ENCODE data around the gene RALGAPA2. TPM values are rescaled to one million over a fixed set of nuclear protein-coding genes. Genes with fewer than 3 reads are reported as not detected.

RALGAPA2 gene
- total and polyA plus RNA-seq, 2 experiments from 2014 or later = 13.1 to 43.4 TPM

DNA sequence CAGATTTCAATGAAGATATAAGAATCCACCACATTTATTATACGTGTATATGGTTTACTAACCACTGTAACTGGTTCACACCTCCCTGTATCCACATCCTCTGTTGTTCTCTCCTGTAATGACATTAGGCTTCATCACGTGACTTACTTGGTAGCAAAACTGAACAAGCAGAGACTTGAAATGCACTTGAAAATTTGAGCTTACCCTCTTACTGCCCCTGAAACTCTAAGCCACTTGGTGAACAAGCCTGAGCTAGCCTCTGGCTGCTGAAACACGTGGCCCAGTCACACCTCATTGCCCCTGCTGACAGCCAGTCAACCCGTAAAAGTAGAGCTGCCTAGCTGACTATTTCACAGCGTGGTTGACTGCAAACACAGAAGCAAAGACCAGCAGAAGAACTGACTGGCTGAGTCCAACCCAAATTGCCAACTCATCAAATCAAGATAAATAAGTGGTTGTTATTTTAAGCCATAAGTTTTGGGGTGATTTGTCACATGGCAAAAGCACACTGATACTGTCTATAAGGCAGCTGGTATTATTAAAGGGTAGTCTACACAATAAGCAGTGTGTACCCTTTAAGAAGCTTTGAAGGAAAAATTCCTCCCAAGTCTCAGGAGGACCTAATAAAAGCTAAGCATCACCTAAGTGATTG is 109.0 kb downstream of the RALGAPA2 start (continued):
- TF ChIP-seq, protein P1, sequence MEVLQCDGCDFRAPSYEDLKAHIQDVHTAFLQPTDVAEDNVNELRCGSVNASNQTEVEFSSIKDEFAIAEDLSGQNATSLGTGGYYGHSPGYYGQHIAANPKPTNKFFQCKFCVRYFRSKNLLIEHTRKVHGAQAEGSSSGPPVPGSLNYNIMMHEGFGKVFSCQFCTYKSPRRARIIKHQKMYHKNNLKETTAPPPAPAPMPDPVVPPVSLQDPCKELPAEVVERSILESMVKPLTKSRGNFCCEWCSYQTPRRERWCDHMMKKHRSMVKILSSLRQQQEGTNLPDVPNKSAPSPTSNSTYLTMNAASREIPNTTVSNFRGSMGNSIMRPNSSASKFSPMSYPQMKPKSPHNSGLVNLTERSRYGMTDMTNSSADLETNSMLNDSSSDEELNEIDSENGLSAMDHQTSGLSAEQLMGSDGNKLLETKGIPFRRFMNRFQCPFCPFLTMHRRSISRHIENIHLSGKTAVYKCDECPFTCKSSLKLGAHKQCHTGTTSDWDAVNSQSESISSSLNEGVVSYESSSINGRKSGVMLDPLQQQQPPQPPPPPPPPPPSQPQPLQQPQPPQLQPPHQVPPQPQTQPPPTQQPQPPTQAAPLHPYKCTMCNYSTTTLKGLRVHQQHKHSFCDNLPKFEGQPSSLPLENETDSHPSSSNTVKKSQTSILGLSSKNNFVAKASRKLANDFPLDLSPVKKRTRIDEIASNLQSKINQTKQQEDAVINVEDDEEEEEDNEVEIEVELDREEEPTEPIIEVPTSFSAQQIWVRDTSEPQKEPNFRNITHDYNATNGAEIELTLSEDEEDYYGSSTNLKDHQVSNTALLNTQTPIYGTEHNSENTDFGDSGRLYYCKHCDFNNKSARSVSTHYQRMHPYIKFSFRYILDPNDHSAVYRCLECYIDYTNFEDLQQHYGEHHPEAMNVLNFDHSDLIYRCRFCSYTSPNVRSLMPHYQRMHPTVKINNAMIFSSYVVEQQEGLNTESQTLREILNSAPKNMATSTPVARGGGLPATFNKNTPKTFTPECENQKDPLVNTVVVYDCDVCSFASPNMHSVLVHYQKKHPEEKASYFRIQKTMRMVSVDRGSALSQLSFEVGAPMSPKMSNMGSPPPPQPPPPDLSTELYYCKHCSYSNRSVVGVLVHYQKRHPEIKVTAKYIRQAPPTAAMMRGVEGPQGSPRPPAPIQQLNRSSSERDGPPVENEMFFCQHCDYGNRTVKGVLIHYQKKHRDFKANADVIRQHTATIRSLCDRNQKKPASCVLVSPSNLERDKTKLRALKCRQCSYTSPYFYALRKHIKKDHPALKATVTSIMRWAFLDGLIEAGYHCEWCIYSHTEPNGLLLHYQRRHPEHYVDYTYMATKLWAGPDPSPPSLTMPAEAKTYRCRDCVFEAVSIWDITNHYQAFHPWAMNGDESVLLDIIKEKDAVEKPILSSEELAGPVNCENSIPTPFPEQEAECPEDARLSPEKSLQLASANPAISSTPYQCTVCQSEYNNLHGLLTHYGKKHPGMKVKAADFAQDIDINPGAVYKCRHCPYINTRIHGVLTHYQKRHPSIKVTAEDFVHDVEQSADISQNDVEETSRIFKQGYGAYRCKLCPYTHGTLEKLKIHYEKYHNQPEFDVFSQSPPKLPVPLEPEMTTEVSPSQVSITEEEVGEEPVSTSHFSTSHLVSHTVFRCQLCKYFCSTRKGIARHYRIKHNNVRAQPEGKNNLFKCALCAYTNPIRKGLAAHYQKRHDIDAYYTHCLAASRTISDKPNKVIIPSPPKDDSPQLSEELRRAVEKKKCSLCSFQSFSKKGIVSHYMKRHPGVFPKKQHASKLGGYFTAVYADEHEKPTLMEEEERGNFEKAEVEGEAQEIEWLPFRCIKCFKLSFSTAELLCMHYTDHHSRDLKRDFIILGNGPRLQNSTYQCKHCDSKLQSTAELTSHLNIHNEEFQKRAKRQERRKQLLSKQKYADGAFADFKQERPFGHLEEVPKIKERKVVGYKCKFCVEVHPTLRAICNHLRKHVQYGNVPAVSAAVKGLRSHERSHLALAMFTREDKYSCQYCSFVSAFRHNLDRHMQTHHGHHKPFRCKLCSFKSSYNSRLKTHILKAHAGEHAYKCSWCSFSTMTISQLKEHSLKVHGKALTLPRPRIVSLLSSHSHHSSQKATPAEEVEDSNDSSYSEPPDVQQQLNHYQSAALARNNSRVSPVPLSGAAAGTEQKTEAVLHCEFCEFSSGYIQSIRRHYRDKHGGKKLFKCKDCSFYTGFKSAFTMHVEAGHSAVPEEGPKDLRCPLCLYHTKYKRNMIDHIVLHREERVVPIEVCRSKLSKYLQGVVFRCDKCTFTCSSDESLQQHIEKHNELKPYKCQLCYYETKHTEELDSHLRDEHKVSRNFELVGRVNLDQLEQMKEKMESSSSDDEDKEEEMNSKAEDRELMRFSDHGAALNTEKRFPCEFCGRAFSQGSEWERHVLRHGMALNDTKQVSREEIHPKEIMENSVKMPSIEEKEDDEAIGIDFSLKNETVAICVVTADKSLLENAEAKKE (CRISPR knock-in tag; IDR thresholded peaks at IDR 0.05) = no peak
- no peak for TF ChIP-seq EZH2phosphoT487 (IDR thresholded peaks at IDR 0.05; ENCODE audit: unreplicated experiment)
- TF ChIP-seq, protein P2, sequence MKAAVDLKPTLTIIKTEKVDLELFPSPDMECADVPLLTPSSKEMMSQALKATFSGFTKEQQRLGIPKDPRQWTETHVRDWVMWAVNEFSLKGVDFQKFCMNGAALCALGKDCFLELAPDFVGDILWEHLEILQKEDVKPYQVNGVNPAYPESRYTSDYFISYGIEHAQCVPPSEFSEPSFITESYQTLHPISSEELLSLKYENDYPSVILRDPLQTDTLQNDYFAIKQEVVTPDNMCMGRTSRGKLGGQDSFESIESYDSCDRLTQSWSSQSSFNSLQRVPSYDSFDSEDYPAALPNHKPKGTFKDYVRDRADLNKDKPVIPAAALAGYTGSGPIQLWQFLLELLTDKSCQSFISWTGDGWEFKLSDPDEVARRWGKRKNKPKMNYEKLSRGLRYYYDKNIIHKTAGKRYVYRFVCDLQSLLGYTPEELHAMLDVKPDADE (IDR thresholded peaks at IDR 0.05) = no peak
- TF ChIP-seq NANOG (IDR thresholded peaks at IDR 0.05; ENCODE audit: borderline replicate concordance) = no peak
- no peak for TF ChIP-seq STAT1 (IDR thresholded peaks at IDR 0.05; ENCODE audit: unreplicated experiment)
- no peak for TF ChIP-seq CREB1 (CRISPR knock-in tag; IDR thresholded peaks at IDR 0.05; ENCODE audit: low read depth)
- no peak for TF ChIP-seq EZH2 (IDR thresholded peaks at IDR 0.05; ENCODE audit: low read depth, unreplicated experiment)
- no peak for TF ChIP-seq ZNF331 (CRISPR knock-in tag; IDR thresholded peaks at IDR 0.05; ENCODE audit: low read depth)
- TF ChIP-seq, protein P3, sequence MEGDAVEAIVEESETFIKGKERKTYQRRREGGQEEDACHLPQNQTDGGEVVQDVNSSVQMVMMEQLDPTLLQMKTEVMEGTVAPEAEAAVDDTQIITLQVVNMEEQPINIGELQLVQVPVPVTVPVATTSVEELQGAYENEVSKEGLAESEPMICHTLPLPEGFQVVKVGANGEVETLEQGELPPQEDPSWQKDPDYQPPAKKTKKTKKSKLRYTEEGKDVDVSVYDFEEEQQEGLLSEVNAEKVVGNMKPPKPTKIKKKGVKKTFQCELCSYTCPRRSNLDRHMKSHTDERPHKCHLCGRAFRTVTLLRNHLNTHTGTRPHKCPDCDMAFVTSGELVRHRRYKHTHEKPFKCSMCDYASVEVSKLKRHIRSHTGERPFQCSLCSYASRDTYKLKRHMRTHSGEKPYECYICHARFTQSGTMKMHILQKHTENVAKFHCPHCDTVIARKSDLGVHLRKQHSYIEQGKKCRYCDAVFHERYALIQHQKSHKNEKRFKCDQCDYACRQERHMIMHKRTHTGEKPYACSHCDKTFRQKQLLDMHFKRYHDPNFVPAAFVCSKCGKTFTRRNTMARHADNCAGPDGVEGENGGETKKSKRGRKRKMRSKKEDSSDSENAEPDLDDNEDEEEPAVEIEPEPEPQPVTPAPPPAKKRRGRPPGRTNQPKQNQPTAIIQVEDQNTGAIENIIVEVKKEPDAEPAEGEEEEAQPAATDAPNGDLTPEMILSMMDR (conservative IDR thresholded peaks at IDR 0.05; ENCODE audit: low read depth in 2 of 2) = no peak
- no peak for TF ChIP-seq POLR2AphosphoS5 (IDR thresholded peaks at IDR 0.05; ENCODE audit: low read depth)
